Measurements from ENCODE around the gene DCAF17.

The DCAF17 gene

GRCh38 chr2:171394164-171394740, 39.8 kb upstream of the DCAF17 start:
- CTCF ChIA-PET = no interaction called here

More at GRCh38 chr2:171394164-171394740, 39.8 kb upstream of the DCAF17 start:
- Histone ChIP-seq H3K4me1 (ENCODE audit: control insufficient read depth, insufficient read depth, low read length) (peaks cover 10% of the 10 kb centered on the region; the same call in 1 of the 2 replicates), H3K27ac (ENCODE audit: extremely low read depth, low read depth, low read length) (no peak overlapping the region), H3K4me3 (ENCODE audit: low read depth, low read length) (no peak overlapping the region), H3K9me3 (ENCODE audit: control insufficient read depth, insufficient read depth, low read depth, low read length) (no peaks in the 10 kb centered on the region), H3K36me3 (ENCODE audit: control insufficient read depth in 2 of 2, insufficient read depth in 1 of 2, low read length in 2 of 2) (no peaks in the 10 kb centered on the region; a peak in 1 of 3 replicates)
- TF ChIP-seq ZFP69B (tag by site-specific recombination; IDR thresholded peaks at IDR 0.05) = no peak
- no peak for TF ChIP-seq HOXA7 (CRISPR knock-in tag; IDR thresholded peaks at IDR 0.05; ENCODE audit: borderline replicate concordance)
- TF ChIP-seq ZNF121 (tag by site-specific recombination; IDR thresholded peaks at IDR 0.05) = no peak
- TF ChIP-seq ZNF473 (tag by site-specific recombination; IDR thresholded peaks at IDR 0.05) = no peak
- TF ChIP-seq TRIM28 (IDR thresholded peaks at IDR 0.05; ENCODE audit: borderline replicate concordance, low read length) = no peak
- no peak for TF ChIP-seq ZNF76 (tag by site-specific recombination; IDR thresholded peaks at IDR 0.05; ENCODE audit: borderline replicate concordance, low read depth)
- TF ChIP-seq EGR2 (tag by site-specific recombination; IDR thresholded peaks at IDR 0.05; ENCODE audit: low read depth) = no peak
- TF ChIP-seq ZNF843 (tag by site-specific recombination; IDR thresholded peaks at IDR 0.05) = no peak
- TF ChIP-seq ZNF518A (tag by site-specific recombination; conservative IDR thresholded peaks at IDR 0.05; ENCODE audit: low read depth) = no peak
- no peak for TF ChIP-seq ZNF692 (tag by site-specific recombination; IDR thresholded peaks at IDR 0.05)
- no peak for TF ChIP-seq ZBTB8A (tag by site-specific recombination; IDR thresholded peaks at IDR 0.05)
- TF ChIP-seq ZNF112 (tag by site-specific recombination; IDR thresholded peaks at IDR 0.05) = no peak
- no peak for TF ChIP-seq ZSCAN30 (tag by site-specific recombination; IDR thresholded peaks at IDR 0.05)
- no peak for TF ChIP-seq PRDM6 (tag by site-specific recombination; IDR thresholded peaks at IDR 0.05)
- TF ChIP-seq ZBTB44 (tag by site-specific recombination; IDR thresholded peaks at IDR 0.05) = no peak
- TF ChIP-seq GLI2 (tag by site-specific recombination; IDR thresholded peaks at IDR 0.05; ENCODE audit: borderline replicate concordance, low read depth) = no peak
- no peak for TF ChIP-seq YY1 (tag by site-specific recombination; IDR thresholded peaks at IDR 0.05)
- no peak for TF ChIP-seq ZNF133 (tag by site-specific recombination; IDR thresholded peaks at IDR 0.05)
- TF ChIP-seq ZNF558 (tag by site-specific recombination; IDR thresholded peaks at IDR 0.05) = no peak
- no peak for TF ChIP-seq RBAK (tag by site-specific recombination; IDR thresholded peaks at IDR 0.05)
- POLR2A ChIA-PET = no interaction called here

Measured in HEK293 (cell line).